NCI-H1436 treated with DMSO at 0.1 percent for 48 hours (cell line): ENCODE measurements around the gene ZNF25.
"Not testable (repeated sequence)": the region's sequence is repeated elsewhere in the genome, so short reads cannot be mapped to it uniquely, and the experiment has no call there.

Source experiments
- DNase-seq: peaks from one replicate; lab custom pipeline; 2025; lab: John Stamatoyannopoulos, UW

Gene ZNF25

DNA sequence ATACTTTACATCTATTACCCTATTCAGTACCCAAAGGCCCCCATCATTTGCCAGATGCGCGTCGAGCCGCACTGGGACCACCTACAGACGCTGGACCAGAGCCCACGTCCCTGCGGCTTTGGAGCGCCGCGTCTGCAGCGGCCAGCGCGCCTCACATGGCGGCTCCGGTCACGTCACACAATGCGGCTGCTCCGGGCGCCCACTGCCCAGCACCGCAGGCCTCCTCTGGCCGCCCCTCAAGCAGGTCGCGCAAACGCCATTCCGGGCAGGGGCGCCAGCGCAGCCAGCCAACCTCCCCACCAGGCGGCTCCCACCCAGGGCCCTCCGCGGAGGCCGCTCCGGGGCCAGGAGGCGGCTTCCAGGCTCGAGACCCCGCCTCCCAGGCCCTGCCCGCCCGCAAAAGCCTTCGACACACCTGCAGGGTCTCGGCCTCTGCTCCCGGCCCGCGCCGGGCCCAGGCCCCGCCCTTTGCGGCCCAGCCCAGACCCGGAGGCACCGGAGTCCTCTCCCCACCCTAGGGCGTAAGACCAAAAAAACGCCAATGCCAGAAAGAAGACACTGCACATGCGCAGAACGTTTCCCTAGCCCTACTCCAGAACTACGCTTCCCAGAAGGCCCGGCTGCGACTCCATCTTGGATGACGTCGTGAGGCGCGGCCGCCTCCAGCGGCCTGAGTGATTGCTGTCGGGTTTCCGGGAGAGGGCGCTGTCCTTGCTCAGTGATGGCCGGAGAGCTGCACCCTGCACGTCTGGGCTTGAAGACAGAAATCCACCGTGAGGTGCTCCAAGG lies at the start of gene ZNF25:
TSS of gene ZNF25 (minus strand) at position 557 of the 789 bp plus-strand sequence. CDS start 4,925 bp downstream, outside the sequence.
- peak; percentile 98 for DNase-seq

DNA sequence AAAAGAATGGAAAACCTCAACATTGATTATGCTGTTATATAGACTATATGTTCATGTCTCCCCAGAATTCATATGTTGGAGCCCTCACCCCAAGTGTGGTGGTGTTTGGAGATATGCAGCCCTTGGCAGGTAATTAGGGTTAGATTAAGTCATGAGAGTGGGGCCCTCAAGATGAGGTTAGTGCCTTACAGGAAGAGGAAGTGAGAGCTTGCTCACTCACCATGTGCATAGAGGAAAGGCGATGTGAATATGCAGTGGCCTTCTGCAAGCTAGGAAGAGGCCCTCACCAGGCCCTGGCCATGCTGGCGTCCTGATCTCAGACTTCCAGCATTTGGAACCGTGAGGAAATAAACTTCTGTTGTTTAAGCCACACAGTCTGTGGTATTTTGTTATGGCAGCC lies 48.8 kb upstream of the ZNF25 start:
- no peak for DNase-seq

DNA sequence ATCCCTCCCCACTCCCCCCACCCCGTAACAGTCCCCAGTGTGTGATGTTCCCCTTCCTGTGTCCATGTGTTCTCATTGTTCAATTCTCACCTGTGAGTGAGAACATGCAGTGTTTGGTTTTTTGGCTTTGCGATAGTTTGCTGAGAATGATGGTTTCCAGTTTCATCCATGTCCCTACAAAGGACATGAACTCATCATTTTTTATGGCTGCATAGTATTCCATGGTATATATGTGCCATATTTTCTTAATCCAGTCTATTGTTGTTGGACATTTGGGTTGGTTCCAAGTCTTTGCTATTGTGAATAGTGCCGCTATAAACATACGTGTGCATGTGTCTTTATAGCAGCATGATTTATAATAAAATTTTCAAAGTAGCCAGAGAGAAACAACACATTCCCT lies 42.7 kb upstream of the ZNF25 start:
- DNase-seq: not testable (repeated sequence)

DNA sequence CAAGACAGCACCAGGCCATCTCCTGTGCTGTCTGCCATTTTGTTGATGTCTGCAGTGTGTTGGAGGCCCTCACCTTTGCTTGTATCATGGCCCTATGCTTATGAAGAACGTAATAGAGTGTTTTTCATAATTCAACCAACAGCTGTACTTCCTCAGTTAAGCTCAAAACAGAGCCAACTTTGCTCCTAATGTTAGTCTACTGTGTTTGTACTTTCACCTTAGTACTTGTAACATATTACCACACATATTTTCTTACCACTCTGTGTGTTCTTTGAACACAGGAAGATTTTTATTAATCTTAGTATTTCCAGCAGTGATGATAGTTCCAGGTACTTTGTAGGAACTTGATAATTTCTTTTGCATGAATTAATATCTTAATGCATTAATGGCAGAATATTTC lies 39.9 kb upstream of the ZNF25 start:
- no peak for DNase-seq

DNA sequence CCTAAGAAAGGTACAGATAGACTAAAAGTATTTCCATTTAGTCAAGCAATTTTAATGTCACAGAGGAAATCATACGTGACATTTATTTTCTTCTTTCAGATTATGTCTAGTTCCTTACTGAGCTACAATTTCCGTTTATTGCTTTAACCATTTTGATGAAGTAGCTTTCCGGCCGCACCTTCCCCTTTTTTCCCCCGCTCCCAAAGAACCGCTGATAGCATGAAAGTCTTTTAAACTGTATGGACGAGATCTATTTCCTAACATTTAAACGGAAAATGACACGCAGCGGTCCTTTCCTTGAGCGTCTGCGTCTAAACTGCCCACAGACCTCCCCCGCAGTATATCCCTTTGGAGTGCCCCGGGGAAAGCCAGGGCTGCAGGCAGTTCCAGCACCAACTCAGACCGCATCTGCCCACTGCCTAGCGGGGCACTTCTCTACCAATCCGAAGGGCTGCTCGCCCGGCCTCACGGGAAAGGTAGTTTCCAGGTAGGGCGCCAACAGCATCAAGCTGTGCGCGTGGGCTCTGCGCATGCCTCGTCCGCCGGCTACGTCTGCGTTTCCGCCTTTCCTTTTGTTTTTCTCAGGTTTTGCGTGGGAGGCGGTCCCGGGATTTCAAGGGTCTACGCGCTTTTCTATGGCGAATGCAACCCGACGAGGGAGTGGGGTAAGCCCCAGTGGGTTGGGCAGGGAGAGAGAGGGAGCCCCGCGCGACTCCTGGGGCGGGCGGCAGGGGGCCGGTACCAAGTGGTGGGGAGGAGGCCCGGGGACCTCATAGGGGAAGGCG lies 33.9 kb upstream of the ZNF25 start, which contains the start of gene ZNF33A:
TSS of gene ZNF33A (plus strand) at position 557 of the 785 bp plus-strand sequence. CDS start 1,667 bp downstream, outside the sequence.
- DNase-seq: peak; percentile 89

DNA sequence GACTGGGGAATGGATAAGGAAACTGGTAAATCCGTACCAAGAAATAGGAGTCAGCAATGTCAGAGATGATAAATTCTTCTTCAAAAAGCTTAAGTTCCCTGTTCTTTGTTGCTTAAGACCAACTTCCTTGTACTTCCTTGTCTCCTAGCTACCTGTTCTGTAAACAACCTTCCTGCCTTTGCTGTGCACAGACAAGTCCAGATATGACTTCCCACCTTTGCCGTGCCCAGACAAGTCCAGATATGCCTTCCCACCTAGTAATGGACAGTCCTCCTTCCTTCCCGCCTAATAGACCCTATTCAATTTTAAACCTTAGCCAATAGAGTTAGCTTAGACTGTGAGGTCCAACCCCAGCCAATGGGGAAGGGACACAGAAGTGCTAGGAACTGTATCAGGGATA lies 31.5 kb upstream of the ZNF25 start:
- no peak for DNase-seq

DNA sequence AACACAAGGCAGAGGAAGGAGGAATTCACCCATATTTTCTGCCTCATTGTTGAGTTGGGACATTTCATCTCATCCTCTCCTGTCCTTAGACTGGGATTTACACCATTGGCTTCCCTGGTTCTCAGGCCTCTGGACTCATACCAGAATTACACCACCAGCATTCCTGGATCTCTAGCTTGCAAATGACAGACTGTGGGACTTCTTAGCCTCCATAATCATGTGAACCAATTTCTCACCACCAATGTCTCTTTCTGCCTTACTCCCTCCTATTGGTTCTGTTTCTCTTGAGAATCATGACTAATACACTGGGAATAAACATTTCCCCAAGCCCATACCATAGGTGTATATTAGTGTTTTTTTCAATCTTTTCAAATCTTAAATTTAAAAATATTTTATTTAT lies 31.1 kb upstream of the ZNF25 start:
- DNase-seq: no peak

DNA sequence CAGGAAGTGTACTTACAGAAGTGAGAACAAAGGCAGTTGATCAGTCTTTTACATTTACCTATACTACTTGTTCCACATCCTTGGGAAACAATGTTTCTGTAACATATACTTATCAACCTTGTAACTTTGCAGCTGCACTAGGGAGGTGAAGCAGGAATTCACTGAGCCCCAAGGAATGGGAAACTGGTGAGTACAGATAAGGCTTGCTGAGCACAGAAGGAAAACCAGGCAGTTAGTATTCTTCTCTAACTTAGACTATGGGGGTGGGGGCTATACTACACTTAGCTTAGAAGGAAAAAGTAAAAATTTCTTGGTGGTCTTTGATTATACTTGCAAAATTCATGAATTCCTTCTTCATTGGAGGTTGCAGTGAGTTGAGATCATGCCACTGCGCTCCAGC lies 27.1 kb upstream of the ZNF25 start:
- DNase-seq: no peak

DNA sequence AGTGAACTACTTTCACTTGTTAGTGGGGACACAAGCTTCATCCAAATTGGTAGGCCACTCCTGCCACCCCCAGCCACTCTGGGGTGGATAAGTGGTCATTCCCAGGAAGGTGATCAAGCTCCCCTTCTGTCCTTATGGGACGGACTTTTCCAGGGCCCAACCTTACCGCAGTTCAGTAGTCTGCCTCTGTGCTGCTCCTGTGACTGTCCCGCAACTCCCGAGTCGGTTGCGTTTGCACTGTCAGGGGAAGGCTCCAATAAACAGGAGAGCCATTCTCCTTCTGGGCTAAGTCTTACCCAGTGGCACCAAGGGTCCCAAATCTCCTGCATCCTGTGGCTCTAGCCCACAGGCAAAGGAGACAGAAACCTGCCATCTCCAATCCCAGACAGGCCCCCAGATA lies 26.6 kb upstream of the ZNF25 start:
- DNase-seq: no peak

DNA sequence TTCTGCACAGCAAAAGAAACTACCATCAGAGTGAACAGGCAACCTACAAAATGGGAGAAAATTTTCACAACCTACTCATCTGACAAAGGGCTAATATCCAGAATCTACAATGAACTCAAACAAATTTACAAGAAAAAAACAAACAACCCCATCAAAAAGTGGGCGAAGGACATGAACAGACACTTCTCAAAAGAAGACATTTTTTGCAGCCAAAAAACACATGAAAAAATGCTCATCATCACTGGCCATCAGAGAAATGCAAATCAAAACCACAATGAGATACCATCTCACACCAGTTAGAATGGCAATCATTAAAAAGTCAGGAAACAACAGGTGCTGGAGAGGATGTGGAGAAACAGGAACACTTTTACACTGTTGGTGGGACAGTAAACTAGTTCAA lies 24.0 kb upstream of the ZNF25 start:
- not testable (repeated sequence) for DNase-seq

DNA sequence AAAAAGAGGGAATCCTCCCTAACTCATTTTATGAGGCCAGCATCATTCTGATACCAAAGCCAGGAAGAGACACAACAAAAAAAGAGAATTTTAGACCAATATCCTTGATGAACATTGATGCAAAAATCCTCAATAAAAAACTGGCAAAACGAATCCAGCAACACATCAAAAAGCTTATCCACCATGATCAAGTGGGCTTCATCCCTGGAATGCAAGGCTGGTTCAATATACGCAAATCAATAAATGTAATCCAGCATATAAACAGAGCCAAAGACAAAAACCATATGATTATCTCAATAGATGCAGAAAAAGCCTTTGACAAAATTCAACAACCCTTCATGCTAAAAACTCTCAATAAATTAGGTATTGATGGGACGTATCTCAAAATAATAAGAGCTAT lies 22.5 kb upstream of the ZNF25 start:
- not testable (repeated sequence) for DNase-seq

DNA sequence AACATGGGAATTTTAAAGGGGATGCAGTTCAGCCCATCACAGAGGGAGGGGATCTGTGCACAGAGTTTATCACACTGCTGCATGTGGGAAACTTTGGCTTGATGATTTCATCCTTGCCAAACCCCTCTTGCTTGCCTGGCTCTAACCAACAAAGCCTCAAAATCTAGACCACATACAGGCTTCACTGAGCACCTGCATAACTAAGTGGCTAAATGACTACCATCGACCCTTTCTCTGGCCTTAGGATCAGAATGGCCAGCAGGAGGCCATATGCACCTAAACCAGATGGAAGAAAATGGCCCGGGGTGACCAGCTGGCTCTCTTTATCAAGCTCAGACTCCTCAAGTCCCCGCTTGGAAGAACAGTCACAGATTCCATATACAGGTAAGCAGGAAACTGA lies 15.6 kb upstream of the ZNF25 start:
- no peak for DNase-seq

DNA sequence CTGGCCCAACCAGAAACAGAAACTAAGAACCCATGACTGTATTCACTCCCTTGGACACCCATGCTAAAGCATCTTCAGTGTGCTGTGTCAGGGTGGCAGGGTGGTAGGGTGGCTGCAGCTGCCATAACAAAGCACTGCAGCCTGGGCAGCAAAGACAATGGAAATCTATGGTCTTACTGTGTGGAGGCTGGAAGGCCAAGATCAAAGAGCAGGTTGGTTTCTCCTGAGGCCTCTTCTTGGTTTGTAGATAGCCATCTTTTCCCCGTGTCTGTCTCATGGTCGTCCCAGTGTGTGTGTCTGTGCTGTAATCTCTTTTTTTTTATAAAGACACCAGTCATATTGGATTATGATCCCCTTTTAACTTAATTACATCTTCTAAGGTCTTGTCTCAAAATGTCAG lies 15.2 kb upstream of the ZNF25 start:
- DNase-seq: no peak

DNA sequence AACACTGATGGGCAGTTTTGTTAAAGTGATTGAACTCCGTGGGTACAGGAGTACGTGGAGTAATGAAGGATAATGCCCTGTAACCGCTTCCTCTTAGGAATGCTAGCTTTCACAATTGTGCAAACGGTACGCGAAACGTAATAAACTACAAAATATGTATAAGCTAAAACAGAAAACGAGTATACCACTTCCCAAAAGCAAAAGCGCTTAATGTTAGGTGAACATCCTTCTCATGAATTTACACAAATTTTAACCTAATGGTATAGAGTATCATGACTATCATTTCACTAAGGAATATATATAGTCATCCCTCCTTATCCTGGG lies 395 bp upstream of the ZNF25 start:
- DNase-seq: no peak

DNA sequence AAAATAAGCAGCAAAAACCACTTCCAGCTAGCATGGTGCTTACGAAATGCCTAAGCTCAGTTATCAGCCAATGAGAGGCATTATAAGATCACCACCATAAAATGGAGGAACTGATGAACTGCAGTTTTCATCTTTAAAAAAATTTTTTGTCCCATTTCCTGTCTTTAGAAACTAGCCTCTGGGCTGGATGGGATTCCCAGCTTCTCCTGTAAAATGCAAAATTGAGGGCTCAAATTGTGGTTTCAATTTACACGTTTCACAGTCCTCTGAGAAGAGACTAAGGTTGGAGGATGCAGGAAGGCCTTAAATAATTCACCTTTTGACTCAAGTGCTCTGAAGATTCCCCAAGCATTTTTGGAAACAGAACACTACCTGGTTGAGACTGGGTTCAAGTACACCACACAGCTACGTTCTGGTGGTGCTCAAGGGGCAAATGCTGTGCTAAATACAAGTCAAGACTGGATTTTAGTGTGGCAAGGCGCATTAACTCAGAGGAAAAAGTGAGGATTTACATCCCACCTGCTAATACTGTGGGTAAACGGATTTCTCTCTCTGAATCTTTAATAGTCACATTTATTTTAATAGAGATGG lies 951 bp downstream of the ZNF25 start:
- no peak for DNase-seq

DNA sequence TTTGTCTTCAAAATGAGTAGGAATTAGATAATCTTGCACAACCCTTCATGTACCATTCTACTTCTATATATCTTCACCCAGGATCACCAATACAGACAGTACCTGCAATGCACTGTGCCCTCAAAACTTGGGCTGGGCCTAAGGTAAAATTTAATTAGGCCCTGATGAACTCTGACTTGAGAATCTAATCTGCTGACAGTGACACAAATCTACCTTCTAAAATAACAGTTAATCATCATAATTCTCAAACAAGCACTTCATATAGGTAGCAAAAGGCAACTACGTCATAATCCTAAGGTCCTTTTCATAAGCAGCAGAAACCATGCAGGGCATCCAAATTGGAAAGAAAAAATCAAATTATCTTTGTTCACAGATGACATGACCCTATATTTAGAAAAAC lies 4.1 kb downstream of the ZNF25 start:
- DNase-seq: no peak

DNA sequence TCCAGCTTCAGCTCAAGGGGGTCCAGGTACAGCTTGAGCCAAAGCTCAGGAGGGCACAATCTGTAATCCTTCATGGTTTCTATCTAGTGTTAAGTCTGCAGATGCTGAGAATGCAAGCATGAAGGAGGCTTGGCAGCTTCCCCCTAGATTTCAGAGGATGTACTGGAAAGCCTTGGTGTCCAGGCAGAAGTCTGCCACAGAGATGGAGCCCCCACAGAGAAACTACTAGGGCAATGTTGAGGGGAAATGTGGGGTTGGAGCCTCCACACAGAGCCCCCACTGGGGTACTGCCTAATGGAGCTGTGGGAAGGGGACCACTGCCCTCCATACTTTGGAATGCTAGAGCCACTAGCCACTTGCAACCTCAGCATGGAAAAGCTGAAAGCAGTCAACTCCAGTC lies 11.4 kb downstream of the ZNF25 start:
- no peak for DNase-seq

DNA sequence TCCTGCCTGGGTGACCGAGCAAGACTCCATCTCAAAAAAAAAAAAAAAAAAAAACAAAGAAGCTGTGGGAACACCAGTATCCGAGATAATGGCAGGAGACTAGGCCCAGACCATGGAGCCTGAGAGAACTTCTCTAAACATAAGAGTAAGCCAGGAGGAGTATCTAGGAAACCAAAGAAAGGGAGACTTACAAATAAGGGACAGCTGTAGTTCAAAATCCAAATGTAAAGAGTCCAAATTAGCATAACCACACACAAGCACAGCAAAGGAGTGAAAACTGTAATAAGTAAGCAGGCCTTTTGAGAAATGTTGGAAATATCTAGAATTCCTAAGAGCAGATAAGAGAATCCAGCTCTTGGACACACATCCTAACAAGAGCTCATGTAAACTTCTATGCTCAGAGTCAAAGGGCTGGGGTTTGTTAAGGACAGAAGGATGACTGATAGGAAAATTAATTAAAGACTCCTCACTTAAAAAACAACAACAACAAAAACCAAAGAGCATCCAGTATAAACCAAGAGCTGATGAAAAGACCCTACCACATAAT lies 15.8 kb downstream of the ZNF25 start:
- DNase-seq: no peak

DNA sequence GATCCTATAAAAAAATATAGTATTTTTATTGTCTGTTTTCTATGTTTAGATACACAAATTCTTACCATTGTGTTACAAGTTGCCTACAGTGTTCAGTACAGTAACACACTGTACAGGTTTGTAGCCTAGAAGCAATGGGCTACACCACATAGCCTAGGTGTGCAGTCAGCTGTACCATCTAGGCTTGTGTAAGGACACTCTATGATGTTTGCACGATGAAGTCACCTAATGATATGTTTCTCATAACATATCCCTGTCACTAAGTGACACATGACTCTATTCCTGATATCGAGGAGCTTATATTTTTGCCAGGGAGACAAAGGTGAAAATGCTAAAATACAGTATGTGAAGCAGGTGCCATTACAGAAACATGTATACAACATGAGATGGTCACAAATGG lies 18.6 kb downstream of the ZNF25 start:
- no peak for DNase-seq

DNA sequence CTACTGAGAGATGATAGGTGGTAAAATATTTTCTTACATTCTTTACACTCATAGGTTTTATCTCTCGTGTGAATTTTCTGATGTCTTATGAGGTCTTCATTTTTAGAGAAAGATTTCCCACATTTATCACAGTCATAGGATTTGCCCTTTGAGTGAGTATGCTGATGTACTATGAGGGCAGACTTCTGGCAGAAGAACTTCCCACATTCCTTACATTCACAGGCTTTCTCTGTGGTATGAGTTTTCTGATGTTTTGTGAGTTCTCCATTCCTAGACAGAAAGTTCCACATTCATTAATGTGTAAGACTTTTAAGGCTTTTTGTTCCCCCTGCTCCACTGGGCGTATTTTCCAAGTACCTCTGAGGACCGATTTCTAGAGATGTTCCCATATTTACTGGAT lies 23.5 kb downstream of the ZNF25 start:
- DNase-seq: no peak

DNA sequence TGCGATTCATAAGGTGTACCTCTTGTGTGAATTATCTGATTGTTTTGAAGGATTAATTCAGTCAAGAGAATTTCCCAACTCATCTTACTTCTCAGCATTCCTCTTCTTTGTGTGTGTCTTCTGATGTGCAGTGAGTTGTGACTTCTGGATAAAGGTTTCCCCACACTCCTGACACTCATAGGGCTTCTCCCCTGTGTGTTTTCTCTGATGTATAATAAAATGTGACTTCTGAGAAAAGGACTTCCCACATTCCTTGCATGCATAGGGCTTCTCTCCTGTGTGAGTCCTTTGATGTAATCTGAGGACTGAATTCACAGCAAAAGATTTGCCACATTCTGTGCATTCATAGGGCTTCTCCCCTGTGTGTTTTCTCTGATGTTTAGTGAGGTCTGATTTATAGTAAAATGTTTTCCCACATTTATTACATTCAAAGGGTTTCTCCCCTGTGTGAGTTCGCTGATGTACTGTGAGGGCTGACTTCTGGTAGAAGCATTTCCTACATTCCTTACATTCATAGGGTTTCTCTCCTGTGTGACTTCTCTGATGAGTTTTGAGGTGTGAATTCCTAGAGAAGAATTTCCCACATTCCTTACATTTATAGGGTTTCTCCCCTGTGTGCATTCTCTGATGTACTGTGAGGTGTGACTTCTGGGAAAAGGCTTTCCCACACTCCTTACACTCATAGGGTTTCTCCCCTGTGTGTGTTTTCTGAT lies 24.2 kb downstream of the ZNF25 start:
- DNase-seq: no peak

DNA sequence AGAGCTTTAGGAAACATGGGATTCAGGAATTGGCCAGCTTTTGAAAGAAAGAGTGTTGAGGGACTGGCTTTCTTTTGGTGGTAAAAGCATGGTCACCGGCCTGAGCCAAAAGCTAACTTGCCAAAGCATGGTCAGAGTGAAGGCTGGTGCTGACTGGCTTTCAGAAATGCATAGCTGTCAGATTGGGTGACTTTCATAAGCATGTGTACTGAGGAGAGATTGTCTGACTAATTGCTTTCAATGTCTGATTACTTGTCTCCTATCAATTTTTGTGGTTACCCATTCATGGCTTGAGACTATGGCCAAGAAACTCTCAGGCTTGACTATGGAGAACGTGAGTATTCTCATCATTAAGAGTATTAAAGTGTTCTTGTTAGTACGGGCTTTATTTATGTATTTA lies 28.2 kb downstream of the ZNF25 start:
- DNase-seq: no peak
